GM19035 (cell line): ENCODE data around the gene CFAP100.

Experiments used
- ATAC-seq: cut with Tn5 transposase; IDR thresholded peaks from one replicate; pipeline ENCODE4 v1.9.1; 2021; ENCODE audit not compliant: unreplicated experiment

The CFAP100 gene

GRCh38 chr3:126456766-126457388, 62.2 kb downstream of the CFAP100 start:
- ATAC-seq, result no peak

GRCh38 chr3:126459111-126459762, 64.5 kb downstream of the CFAP100 start:
- ATAC-seq, result no peak

- ATAC-seq, result no peak
Observed at GRCh38 chr3:126459763-126460127, 65.0 kb downstream of the CFAP100 start.

GRCh38 chr3:126460381-126460780, 65.7 kb downstream of the CFAP100 start:
- ATAC-seq, result no peak

- no peak for ATAC-seq
Observed at GRCh38 chr3:126461450-126462070, 66.9 kb downstream of the CFAP100 start.

- no peak for ATAC-seq
Observed at GRCh38 chr3:126463521-126463920, 68.8 kb downstream of the CFAP100 start.

- ATAC-seq, result no peak
Observed at GRCh38 chr3:126464093-126464492, 69.4 kb downstream of the CFAP100 start.

GRCh38 chr3:126464494-126464893, 69.8 kb downstream of the CFAP100 start:
- no peak for ATAC-seq

GRCh38 chr3:126464997-126465396, 70.3 kb downstream of the CFAP100 start:
- ATAC-seq, result no peak

GRCh38 chr3:126465928-126466544, 71.3 kb downstream of the CFAP100 start:
- no peak for ATAC-seq

GRCh38 chr3:126466886-126467610, 72.3 kb downstream of the CFAP100 start:
- no peak for ATAC-seq

GRCh38 chr3:126467611-126467955, 72.9 kb downstream of the CFAP100 start:
- no peak for ATAC-seq

GRCh38 chr3:126468028-126468891, 73.6 kb downstream of the CFAP100 start:
- ATAC-seq, result no peak

GRCh38 chr3:126469479-126469878, 74.8 kb downstream of the CFAP100 start:
- ATAC-seq, result no peak

GRCh38 chr3:126472277-126473006, 77.7 kb downstream of the CFAP100 start:
- ATAC-seq, result no peak

GRCh38 chr3:126473292-126474168, 78.8 kb downstream of the CFAP100 start:
- no peak for ATAC-seq

- peak; percentile 29 for ATAC-seq
Observed at GRCh38 chr3:126474498-126475412, 80.0 kb downstream of the CFAP100 start.
